H7 (cell line): Measurements from ENCODE around the gene PTGER4. TPM values are rescaled to one million over a fixed set of nuclear protein-coding genes. Genes with fewer than 3 reads are reported as not detected.
"Not testable (repeated sequence)": the region's sequence is repeated elsewhere in the genome, so short reads cannot be mapped to it uniquely, and the experiment has no call there.

Experiments
- DNase-seq: peaks from one replicate; pipeline ENCODE4 v3.0.0; 2012
- H3K27me3 ChIP-seq: 2 replicates; pipeline ENCODE4 v1.6.0; 2011; ENCODE audit warnings: mild to moderate bottlenecking, low read length; ENCODE audit not compliant: control insufficient read depth, insufficient read depth
- H3K36me3 ChIP-seq: replicated peaks from 2 replicates; pipeline ENCODE4 v1.5.1; 2011; ENCODE audit warnings: low read length; ENCODE audit not compliant: control insufficient read depth, insufficient read depth
- H3K4me3 ChIP-seq: 2 replicates; pipeline ENCODE4 v1.5.1; 2011; ENCODE audit warnings: low read depth, mild to moderate bottlenecking, control low read depth, low read length, moderate library complexity; ENCODE audit not compliant: insufficient read depth
- total RNA-seq: library from RNA; depleted of rRNA; stranded (reverse); fragments of >200 nt; shearing (Covaris generic); gene quantifications from 2 replicates; pipeline ENCODE4 v1.2.3, GENCODE V29; 2014; rRNA removed

The PTGER4 gene
- 0.07 and 0.31 TPM in 2 replicates for total RNA-seq

DNA sequence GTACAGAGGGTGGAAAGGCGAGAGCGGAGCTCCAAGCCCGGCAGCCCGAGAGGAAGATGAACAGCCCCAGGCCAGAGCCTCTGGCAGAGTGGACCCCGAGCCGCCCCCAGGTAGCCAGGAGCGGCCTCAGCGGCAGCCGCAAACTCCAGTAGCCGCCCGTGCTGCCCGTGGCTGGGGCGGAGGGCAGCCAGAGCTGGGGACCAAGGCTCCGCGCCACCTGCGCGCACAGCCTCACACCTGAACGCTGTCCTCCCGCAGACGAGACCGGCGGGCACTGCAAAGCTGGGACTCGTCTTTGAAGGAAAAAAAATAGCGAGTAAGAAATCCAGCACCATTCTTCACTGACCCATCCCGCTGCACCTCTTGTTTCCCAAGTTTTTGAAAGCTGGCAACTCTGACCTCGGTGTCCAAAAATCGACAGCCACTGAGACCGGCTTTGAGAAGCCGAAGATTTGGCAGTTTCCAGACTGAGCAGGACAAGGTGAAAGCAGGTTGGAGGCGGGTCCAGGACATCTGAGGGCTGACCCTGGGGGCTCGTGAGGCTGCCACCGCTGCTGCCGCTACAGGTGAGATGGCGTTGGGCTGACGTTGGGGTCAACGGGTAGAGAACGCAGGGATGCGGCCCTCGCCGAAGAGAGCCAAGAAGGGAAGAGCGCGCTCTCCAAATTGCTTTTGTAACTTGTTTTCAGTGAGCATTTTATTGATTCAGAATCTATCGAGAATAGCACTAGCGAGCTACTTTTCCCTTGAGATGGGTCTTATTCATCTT, at the start of gene PTGER4:
PTGER4 (plus strand) TSS at position 3 of the 769 bp plus-strand sequence. CDS start 1,079 bp downstream, outside the sequence.
- peaks cover 45% of the 10 kb centered on the region for H3K27me3 ChIP-seq
- peak; percentile 51 for DNase-seq
- H3K36me3 ChIP-seq, result no peaks in the 10 kb centered on the region
- H3K4me3 ChIP-seq, result peak within 1 kb of the TSS; percentile 77

GRCh38 chr5:40630126-40630525, 49.6 kb upstream of the PTGER4 start:
- Histone ChIP-seq H3K4me3 (no peak overlapping the region), H3K27me3 (no peaks in the 10 kb centered on the region), H3K36me3 (no peaks in the 10 kb centered on the region)
- DNase-seq, result no peak

GRCh38 chr5:40631236-40631635, 48.5 kb upstream of the PTGER4 start:
- H3K36me3 ChIP-seq, result no peaks in the 10 kb centered on the region
- DNase-seq, result no peak
- no peaks in the 10 kb centered on the region for H3K27me3 ChIP-seq
- H3K4me3 ChIP-seq, result no peak overlapping the region

DNA sequence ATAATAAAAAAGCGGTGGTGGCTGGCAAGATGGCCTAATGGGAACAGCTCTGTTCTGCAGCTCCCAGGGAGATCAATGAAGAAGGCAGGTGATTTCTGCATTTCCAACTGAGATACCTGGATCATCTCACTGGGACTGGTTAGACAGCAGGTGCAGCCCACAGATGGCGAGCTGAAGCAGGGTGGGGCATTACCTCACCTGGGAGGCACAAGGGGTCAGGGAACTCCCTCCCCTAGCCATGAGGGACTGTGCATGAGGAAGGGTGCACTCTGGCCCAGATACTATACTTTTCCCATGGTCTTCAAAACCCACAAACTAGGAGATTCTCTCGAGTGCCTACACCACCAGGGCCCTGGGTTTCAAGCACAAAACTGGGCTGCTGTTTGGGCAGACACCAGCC, 45.6 kb upstream of the PTGER4 start:
- Histone ChIP-seq H3K4me3 (no peak overlapping the region), H3K27me3 (no peaks in the 10 kb centered on the region), H3K36me3 (no peaks in the 10 kb centered on the region)
- no peak for DNase-seq

DNA sequence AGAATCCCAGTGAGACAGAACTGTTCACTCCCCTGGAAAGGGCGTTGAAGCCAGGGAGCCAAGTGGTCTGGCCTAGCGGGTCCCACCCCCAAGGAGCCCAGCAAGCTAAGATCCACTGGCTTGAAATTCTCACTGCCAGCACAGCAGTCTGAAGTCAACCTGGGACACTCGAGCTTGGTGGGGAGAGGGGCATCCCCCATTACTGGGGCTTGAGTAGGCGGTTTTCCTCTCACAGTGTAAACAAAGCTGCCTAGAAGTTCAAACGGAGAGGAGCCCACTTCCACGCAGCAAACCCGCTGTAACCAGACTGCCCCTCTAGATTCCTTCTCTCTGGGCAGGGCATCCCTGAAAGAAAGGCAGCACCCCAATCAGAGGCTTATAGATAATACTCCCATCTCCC, 45.1 kb upstream of the PTGER4 start:
- Histone ChIP-seq H3K36me3 (no peaks in the 10 kb centered on the region), H3K4me3 (no peak overlapping the region), H3K27me3 (no peaks in the 10 kb centered on the region)
- no peak for DNase-seq

GRCh38 chr5:40639531-40639930, 40.2 kb upstream of the PTGER4 start:
- H3K4me3 ChIP-seq, H3K36me3 ChIP-seq, DNase-seq, H3K27me3 ChIP-seq: not testable (repeated sequence)

- DNase-seq, result no peak
These were observed 33.4 kb upstream of the PTGER4 start for GRCh38 chr5:40646266-40646665.

DNA sequence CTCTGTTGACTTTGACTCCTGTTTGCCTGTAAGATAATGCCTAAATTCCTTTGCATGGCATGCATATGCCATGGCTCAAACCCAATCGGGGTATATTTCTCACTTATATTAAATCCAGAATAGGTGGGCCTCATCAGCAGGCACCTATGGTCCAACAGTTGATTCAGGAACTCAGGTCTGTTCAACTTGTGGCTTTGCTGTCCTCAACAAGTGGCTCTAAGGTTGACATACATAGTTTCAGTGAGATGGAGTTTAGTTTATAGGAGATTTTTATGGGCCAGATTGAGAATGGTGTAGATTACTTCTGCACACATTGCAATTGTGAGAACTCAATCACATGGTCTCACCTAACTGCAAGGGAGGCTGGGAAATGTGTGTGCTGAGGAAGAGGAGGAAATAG, 31.6 kb upstream of the PTGER4 start:
- H3K4me3 ChIP-seq, result no peak overlapping the region
- no peaks in the 10 kb centered on the region for H3K36me3 ChIP-seq
- no peak for DNase-seq
- no peaks in the 10 kb centered on the region for H3K27me3 ChIP-seq

More at GRCh38 chr5:40646266-40646665, 33.4 kb upstream of the PTGER4 start:
- H3K4me3 ChIP-seq, result no peak overlapping the region
- H3K36me3 ChIP-seq, result no peaks in the 10 kb centered on the region
- no peaks in the 10 kb centered on the region for H3K27me3 ChIP-seq

- no peak for DNase-seq
- H3K36me3 ChIP-seq, result no peaks in the 10 kb centered on the region
- H3K4me3 ChIP-seq, result no peak overlapping the region
These were observed 30.2 kb upstream of the PTGER4 start for GRCh38 chr5:40649463-40650030.

DNA sequence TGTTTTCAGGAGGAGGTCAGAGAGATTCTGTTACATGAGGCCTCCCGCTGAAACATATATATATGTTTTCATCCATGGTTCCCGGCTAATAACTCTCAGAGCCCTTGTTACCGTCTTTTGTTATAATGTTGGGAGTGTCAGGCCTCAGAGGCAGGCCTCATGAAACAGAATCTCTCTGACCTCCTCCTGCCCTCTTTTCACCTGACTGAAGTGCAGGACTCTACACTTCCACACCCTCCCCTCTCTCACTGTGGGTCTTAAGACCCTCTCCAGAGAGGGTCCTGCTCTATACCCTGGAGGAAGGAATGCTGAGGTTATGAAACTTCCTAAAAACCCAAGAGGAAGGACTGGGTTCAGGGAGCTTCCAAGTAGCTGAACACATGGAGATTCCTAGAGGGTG, 28.5 kb upstream of the PTGER4 start:
- Histone ChIP-seq H3K4me3 (no peak overlapping the region), H3K27me3 (no peaks in the 10 kb centered on the region), H3K36me3 (no peaks in the 10 kb centered on the region)
- DNase-seq, result no peak

More at GRCh38 chr5:40649463-40650030, 30.2 kb upstream of the PTGER4 start:
- no peaks in the 10 kb centered on the region for H3K27me3 ChIP-seq

- no peak for DNase-seq
- no peaks in the 10 kb centered on the region for H3K36me3 ChIP-seq
- no peak overlapping the region for H3K4me3 ChIP-seq
- no peaks in the 10 kb centered on the region for H3K27me3 ChIP-seq
These were observed 27.1 kb upstream of the PTGER4 start for GRCh38 chr5:40652441-40653220.

DNA sequence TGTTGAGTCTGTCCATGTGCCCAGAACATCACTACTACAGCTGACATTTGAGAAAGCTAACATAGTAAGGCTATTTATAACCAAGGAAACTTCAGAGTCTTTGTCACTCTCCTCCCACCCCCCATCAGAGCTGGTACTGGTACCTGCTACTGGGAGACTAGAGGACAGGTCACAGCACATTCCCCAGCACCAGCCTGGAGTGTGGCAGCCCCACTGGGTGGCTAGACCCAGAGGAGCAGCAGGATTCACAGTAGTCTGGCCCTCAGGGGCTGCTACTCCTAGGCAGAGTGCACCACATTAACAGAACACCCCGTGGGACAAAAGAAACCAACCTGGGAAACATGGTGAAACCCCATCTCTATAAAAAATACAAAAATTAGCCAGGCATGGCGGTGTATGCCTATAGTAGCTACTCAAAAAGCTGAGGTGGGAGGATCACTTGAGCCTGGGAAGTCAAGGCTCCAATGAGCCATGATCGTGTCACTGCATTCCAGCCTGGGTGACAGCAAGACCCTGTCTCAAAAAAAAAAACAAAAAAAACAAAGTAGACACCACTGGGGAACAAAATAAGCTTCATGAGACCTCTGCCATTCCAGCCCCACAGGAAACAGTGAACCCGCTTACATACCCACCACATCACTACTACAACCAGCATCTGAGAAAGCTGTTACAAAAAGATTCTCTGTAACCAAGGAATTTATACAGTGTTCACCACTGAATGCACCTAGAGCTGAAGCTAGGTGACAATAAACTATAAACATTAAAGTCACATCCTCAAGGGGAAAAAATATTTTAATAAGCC, 26.3 kb upstream of the PTGER4 start:
- no peaks in the 10 kb centered on the region for H3K36me3 ChIP-seq
- no peaks in the 10 kb centered on the region for H3K27me3 ChIP-seq
- no peak overlapping the region for H3K4me3 ChIP-seq
- no peak for DNase-seq

DNA sequence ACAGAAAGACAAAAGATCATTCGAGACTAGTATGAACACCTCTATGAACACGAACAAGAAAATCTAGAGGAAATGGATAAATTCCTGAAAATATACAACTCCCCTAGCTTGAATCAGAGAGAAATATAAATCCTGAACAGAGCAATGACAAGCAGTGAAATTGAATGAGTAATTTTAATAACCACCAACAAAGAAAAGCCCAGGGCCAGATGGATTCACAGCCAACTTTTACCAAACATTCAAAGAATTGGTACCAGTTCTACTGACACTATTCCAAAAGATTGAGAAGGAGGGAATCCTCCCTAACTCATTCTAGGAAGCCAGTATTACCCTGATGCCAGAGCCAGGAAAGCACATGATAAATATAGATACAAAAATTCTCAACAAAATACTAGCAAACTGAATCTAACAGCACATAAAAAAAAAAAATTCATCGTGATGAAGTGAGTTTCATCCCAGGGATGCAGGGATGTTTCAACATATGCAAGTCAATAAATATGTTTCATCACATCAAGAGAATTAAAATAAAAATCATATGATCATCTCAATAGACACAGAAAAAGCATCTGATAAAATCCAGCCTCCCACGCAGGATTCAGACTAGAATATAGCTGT, 25.2 kb upstream of the PTGER4 start:
- no peaks in the 10 kb centered on the region for H3K36me3 ChIP-seq
- DNase-seq, result no peak
- H3K27me3 ChIP-seq, result no peaks in the 10 kb centered on the region
- H3K4me3 ChIP-seq, result no peak overlapping the region

GRCh38 chr5:40655138-40655537, 24.6 kb upstream of the PTGER4 start:
- H3K27me3 ChIP-seq, result no peaks in the 10 kb centered on the region
- no peaks in the 10 kb centered on the region for H3K36me3 ChIP-seq
- H3K4me3 ChIP-seq, result no peak overlapping the region
- no peak for DNase-seq
